Mesendoderm (in vitro differentiated cells): ENCODE measurements around the gene GFM1. TPM values are rescaled to one million over a fixed set of nuclear protein-coding genes. Genes with fewer than 3 reads are reported as not detected.

ENCODE experiments used
- DNase-seq: peaks from one replicate; pipeline ENCODE4 v3.0.0; 2013
- H2AK5ac ChIP-seq: 2 replicates; pipeline ENCODE4 v1.6.1; 2013; ENCODE audit warnings: low read length, inconsistent platforms
- H2BK120ac ChIP-seq: 2 replicates; pipeline ENCODE4 v1.6.1; 2013; ENCODE audit warnings: low read depth, mild to moderate bottlenecking, low read length, moderate library complexity, mixed read lengths
- H2BK15ac ChIP-seq: replicated peaks from 2 replicates; pipeline ENCODE4 v1.6.1; 2013; ENCODE audit warnings: low read depth, mild to moderate bottlenecking, moderate library complexity
- H2BK5ac ChIP-seq: 2 replicates; pipeline ENCODE4 v1.6.1; 2013; ENCODE audit warnings: low read length, inconsistent platforms
- H3K18ac ChIP-seq: 2 replicates; pipeline ENCODE4 v1.6.1; 2013; ENCODE audit warnings: mild to moderate bottlenecking, low read length, mixed read lengths
- H3K23ac ChIP-seq: one replicate; pipeline ENCODE4 v1.6.1; 2013; ENCODE audit warnings: low read length
- H3K27ac ChIP-seq: 2 replicates; pipeline ENCODE4 v1.5.1; 2013; ENCODE audit warnings: low read depth, mild to moderate bottlenecking, inconsistent platforms, low read length, moderate library complexity
- H3K27me3 ChIP-seq: 2 replicates; pipeline ENCODE4 v1.6.1; 2013; ENCODE audit warnings: low read length, control low read depth, mild to moderate bottlenecking, inconsistent platforms; ENCODE audit not compliant: insufficient read depth, poor library complexity
- H3K36me3 ChIP-seq: 2 replicates; pipeline ENCODE4 v1.6.1; 2013; ENCODE audit warnings: low read length, inconsistent platforms; ENCODE audit not compliant: control insufficient read depth, insufficient read depth
- H3K4ac ChIP-seq: one replicate; pipeline ENCODE4 v1.6.1; 2013; ENCODE audit warnings: low read depth, mild to moderate bottlenecking, low read length, moderate library complexity
- H3K4me1 ChIP-seq: 2 replicates; pipeline ENCODE4 v1.6.1; 2013; ENCODE audit warnings: low read depth, low read length, inconsistent platforms; ENCODE audit not compliant: control insufficient read depth
- H3K4me2 ChIP-seq: 2 replicates; pipeline ENCODE4 v1.6.1; 2013; ENCODE audit warnings: low read length
- H3K4me3 ChIP-seq: 2 replicates; pipeline ENCODE4 v1.5.1; 2013; ENCODE audit warnings: mild to moderate bottlenecking, low read length
- H3K56ac ChIP-seq: one replicate; pipeline ENCODE4 v1.6.1; 2013; ENCODE audit warnings: low read length
- H3K79me1 ChIP-seq: 2 replicates; pipeline ENCODE4 v1.6.1; 2013; ENCODE audit warnings: low read length, inconsistent platforms
- H3K79me2 ChIP-seq: 2 replicates; pipeline ENCODE4 v1.6.1; 2013; ENCODE audit warnings: mild to moderate bottlenecking, low read length; ENCODE audit not compliant: control insufficient read depth, insufficient read depth
- H3K9ac ChIP-seq: 2 replicates; pipeline ENCODE4 v1.6.1; 2013; ENCODE audit warnings: low read length, inconsistent platforms
- H4K5ac ChIP-seq: one replicate; pipeline ENCODE4 v1.6.1; 2013; ENCODE audit warnings: low read length
- H4K8ac ChIP-seq: one replicate; pipeline ENCODE4 v1.6.1; 2013; ENCODE audit warnings: low read depth, mild to moderate bottlenecking, control low read depth, low read length, moderate library complexity
- WGBS: extraction: QIAGEN DNeasy Blood & Tissue Kit; methylation state at CpG from one replicate; pipeline ENCODE4 v1.1.7; 2013; ENCODE audit warnings: low lambda C conversion rate, missing lambda C conversion rate; ENCODE audit not compliant: insufficient coverage; ENCODE audit errors: extremely low coverage; 5-methylcytosine and 5-hydroxymethylcytosine counted together
- polyA plus RNA-seq, 2 experiments: library from polyadenylated mRNA; stranded (reverse); fragments of 200-250 nt; gene quantifications; one replicate each; pipeline ENCODE4 v1.2.3, GENCODE V29; 2013

Gene GFM1
- polyA plus RNA-seq (2013, experiment 1 of 2) = 25.2 TPM
- polyA plus RNA-seq (2013, experiment 2 of 2) = 24.5 TPM

DNA sequence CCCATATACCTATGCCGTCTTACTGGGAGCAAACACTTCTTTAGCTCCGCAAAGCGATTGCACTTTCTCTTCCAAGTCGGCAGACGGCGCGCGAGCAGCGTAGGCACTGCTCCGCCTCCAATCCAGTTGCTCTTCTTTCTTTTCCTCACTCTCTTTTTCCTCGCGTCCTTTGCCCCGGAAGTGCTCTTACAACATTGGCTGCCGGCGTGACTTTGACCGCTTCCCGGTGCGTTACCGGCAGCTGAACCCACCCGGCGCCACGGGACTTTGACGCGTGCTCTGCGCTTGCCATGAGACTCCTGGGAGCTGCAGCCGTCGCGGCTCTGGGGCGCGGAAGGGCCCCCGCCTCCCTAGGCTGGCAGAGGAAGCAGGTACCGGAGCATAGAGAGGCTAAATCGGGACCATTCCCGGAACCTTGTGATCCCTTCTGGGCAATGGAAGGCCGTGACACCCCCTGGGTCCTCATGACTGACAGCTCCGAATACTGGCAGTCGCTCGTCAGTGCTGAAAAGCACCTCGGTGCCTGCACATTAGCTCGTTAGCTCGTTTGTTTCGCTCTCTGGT lies at the start of gene GFM1:
GFM1 (plus strand) TSS at position 183 of the 564 bp plus-strand sequence; CDS start at position 291, 108 bp downstream.
- no peak within 1 kb of the TSS for H4K5ac ChIP-seq
- H3K79me1 ChIP-seq = peaks cover 2% of the 10 kb centered on the region
- peak within 1 kb of the TSS; percentile 84 for H3K56ac ChIP-seq
- no peaks in the 10 kb centered on the region for H3K36me3 ChIP-seq
- no peak within 1 kb of the TSS for H2BK5ac ChIP-seq
- no peak within 1 kb of the TSS for H2BK15ac ChIP-seq
- H3K27me3 ChIP-seq = no peaks in the 10 kb centered on the region
- peak within 1 kb of the TSS; percentile 58 for H3K4me3 ChIP-seq
- no peaks in the 10 kb centered on the region for H3K4me1 ChIP-seq
- H3K27ac ChIP-seq = no peak within 1 kb of the TSS
- no peak within 1 kb of the TSS for H3K4ac ChIP-seq
- no peak within 1 kb of the TSS for H2AK5ac ChIP-seq
- H2BK120ac ChIP-seq = no peak within 1 kb of the TSS
- H3K79me2 ChIP-seq = peaks cover 10% of the 10 kb centered on the region
- no peak within 1 kb of the TSS for H4K8ac ChIP-seq
- H3K23ac ChIP-seq = no peak within 1 kb of the TSS
- H3K4me2 ChIP-seq = peak within 1 kb of the TSS; percentile 29
- H3K18ac ChIP-seq = no peak within 1 kb of the TSS
- DNase-seq = peak; percentile 98
- no CpG with 5 or more reads among the region's 42 CpGs for WGBS
- H3K9ac ChIP-seq = peak within 1 kb of the TSS; percentile 73

DNA sequence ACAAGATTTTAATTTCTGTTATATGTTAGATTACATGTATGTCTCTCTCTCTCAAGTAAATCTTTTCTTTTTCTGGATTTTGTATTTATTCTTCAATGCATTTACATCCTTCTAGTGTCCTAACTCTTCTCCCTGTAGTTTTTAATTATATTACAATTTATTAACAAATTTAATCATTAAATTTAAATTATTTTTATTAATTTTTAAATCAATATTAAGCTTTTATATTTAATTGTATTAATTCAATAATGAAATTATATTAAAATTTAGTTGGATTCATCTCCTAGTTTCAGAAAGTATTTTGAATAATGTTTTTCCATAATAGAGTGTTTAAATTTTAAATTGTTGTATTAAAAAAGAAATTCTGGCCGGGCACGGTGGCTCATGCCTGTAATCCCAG lies 43.5 kb upstream of the GFM1 start:
- H2BK120ac ChIP-seq = no peak overlapping the region
- H3K4me1 ChIP-seq = no peaks in the 10 kb centered on the region
- H2BK15ac ChIP-seq = no peak overlapping the region
- H3K18ac ChIP-seq = no peak overlapping the region
- no CpG with 5 or more reads among the region's 2 CpGs for WGBS
- no peak overlapping the region for H3K4me3 ChIP-seq
- H2AK5ac ChIP-seq = no peak overlapping the region
- no peaks in the 10 kb centered on the region for H3K79me2 ChIP-seq
- H3K56ac ChIP-seq = no peak overlapping the region
- H2BK5ac ChIP-seq = no peak overlapping the region
- H3K79me1 ChIP-seq = no peaks in the 10 kb centered on the region
- no peaks in the 10 kb centered on the region for H3K27me3 ChIP-seq
- H3K27ac ChIP-seq = no peak overlapping the region
- DNase-seq = no peak
- no peak overlapping the region for H3K4ac ChIP-seq
- no peak overlapping the region for H4K8ac ChIP-seq
- H3K4me2 ChIP-seq = no peak overlapping the region
- no peak overlapping the region for H3K23ac ChIP-seq
- H3K36me3 ChIP-seq = no peaks in the 10 kb centered on the region
- no peak overlapping the region for H3K9ac ChIP-seq
- H4K5ac ChIP-seq = no peak overlapping the region

DNA sequence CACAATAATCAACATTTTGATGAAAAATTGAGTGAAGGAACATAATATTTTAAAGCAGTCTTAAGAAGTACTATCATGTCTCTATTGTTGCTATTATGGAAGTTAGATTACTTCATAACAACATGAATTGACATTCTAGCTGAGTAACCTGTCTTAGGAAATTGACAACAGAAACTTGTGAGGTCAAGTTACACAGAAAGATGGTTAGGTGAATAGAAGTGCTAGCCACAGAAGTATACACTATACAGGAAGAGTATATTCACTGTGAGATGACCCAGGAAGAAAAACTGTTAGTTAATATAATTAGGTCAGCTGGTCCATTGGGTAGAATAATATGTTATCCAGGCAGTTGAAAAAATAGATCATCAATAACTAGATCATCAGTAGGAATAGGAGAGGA lies 42.1 kb upstream of the GFM1 start:
- DNase-seq = no peak
- Histone ChIP-seq H3K79me1 (no peaks in the 10 kb centered on the region), H3K18ac (no peak overlapping the region), H2AK5ac (no peak overlapping the region), H3K4me2 (no peak overlapping the region), H3K36me3 (no peaks in the 10 kb centered on the region), H3K4me3 (no peak overlapping the region), H4K8ac (no peak overlapping the region), H3K27me3 (no peaks in the 10 kb centered on the region), H3K79me2 (no peaks in the 10 kb centered on the region), H2BK120ac (no peak overlapping the region), H3K4ac (no peak overlapping the region), H3K27ac (no peak overlapping the region), H3K9ac (no peak overlapping the region), H2BK15ac (no peak overlapping the region), H3K56ac (no peak overlapping the region), H2BK5ac (no peak overlapping the region), H3K23ac (no peak overlapping the region), H3K4me1 (no peaks in the 10 kb centered on the region), H4K5ac (no peak overlapping the region)

- WGBS = no CpG with 5 or more reads among the region's 1 CpG
- H3K79me1 ChIP-seq = no peaks in the 10 kb centered on the region
- H3K4me2 ChIP-seq = no peak overlapping the region
Observed at GRCh38 chr3:158617982-158618875, 26.1 kb upstream of the GFM1 start.

GRCh38 chr3:158625881-158626280 lies 18.4 kb upstream of the GFM1 start:
- H3K4me3 ChIP-seq = no peak overlapping the region
- no peak overlapping the region for H4K5ac ChIP-seq
- no peak overlapping the region for H2AK5ac ChIP-seq
- H2BK15ac ChIP-seq = no peak overlapping the region
- H3K23ac ChIP-seq = no peak overlapping the region
- no peaks in the 10 kb centered on the region for H3K4me1 ChIP-seq
- WGBS = no CpG with 5 or more reads among the region's 1 CpG
- no peak overlapping the region for H2BK5ac ChIP-seq
- H3K79me1 ChIP-seq = no peaks in the 10 kb centered on the region
- H4K8ac ChIP-seq = no peak overlapping the region
- H3K36me3 ChIP-seq = no peaks in the 10 kb centered on the region
- no peak overlapping the region for H3K56ac ChIP-seq
- no peak overlapping the region for H3K9ac ChIP-seq
- H3K4ac ChIP-seq = no peak overlapping the region
- H2BK120ac ChIP-seq = no peak overlapping the region
- no peaks in the 10 kb centered on the region for H3K79me2 ChIP-seq
- H3K27ac ChIP-seq = no peak overlapping the region
- no peaks in the 10 kb centered on the region for H3K27me3 ChIP-seq
- no peak for DNase-seq
- H3K18ac ChIP-seq = no peak overlapping the region
- no peak overlapping the region for H3K4me2 ChIP-seq

More at GRCh38 chr3:158617982-158618875, 26.1 kb upstream of the GFM1 start:
- Histone ChIP-seq H3K23ac (no peak overlapping the region), H3K27ac (no peak overlapping the region), H3K79me2 (no peaks in the 10 kb centered on the region), H3K56ac (no peak overlapping the region), H2BK120ac (no peak overlapping the region), H4K8ac (no peak overlapping the region), H3K4ac (no peak overlapping the region), H3K36me3 (no peaks in the 10 kb centered on the region), H4K5ac (no peak overlapping the region), H2AK5ac (no peak overlapping the region), H3K9ac (no peak overlapping the region), H3K4me1 (no peaks in the 10 kb centered on the region), H3K27me3 (no peaks in the 10 kb centered on the region), H3K4me3 (no peak overlapping the region), H2BK5ac (no peak overlapping the region), H2BK15ac (no peak overlapping the region), H3K18ac (no peak overlapping the region)
- peak; percentile 39 for DNase-seq
